Measurements from ENCODE around the gene EXTL2.

- TF ChIP-seq CTCF (IDR thresholded peaks at IDR 0.05): no peak
- TF ChIP-seq POLR2A (IDR thresholded peaks at IDR 0.05): no peak
Observed at GRCh38 chr1:100835866-100836842, 58.5 kb downstream of the EXTL2 start.
